ENCODE results near the gene CSF3. TPM values are rescaled to one million over a fixed set of nuclear protein-coding genes. Genes with fewer than 3 reads are reported as not detected.
A peak's percentile ranks its signal among the peaks of the same experiment; 100 is the strongest.
"Not testable (repeated sequence)": the region's sequence is repeated elsewhere in the genome, so short reads cannot be mapped to it uniquely, and the experiment has no call there.

The CSF3 gene
- total RNA-seq, 1 experiment from 2014 or later, result 0.55 TPM

DNA sequence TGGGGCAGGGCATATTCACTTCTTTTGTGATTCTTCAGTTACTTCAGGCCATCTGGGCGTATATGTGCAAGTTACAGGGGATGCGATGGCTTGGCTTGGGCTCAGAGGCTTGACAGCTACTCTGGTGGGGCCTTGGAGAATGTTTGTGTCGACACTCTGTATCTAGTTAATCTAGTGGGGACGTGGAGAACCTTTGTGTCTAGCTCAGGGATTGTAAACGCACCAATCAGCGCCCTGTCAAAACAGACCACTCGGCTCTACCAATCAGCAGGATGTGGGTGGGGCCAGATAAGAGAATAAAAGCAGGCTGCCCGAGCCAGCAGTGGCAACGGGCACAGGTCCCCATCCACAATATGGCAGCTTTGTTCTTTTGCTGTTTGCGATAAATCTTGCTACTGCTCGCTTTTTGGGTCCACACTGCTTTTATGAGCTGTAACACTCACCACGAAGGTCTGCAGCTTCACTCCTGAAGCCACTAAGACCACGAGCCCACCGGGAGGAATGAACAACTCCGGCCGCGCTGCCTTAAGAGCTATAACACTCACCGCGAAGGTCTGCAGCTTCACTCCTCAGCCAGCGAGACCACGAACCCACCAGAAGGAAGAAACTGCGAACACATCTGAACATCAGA is 3.1 kb upstream of the CSF3 start:
- not testable (repeated sequence) for H3K4me3 ChIP-seq; H3K27me3 ChIP-seq; H3K36me3 ChIP-seq; DNase-seq; H3K9me3 ChIP-seq (replicated peaks); H3K27ac ChIP-seq
- H3K4me1 ChIP-seq, result peaks cover 11% of the 10 kb centered on the region

DNA sequence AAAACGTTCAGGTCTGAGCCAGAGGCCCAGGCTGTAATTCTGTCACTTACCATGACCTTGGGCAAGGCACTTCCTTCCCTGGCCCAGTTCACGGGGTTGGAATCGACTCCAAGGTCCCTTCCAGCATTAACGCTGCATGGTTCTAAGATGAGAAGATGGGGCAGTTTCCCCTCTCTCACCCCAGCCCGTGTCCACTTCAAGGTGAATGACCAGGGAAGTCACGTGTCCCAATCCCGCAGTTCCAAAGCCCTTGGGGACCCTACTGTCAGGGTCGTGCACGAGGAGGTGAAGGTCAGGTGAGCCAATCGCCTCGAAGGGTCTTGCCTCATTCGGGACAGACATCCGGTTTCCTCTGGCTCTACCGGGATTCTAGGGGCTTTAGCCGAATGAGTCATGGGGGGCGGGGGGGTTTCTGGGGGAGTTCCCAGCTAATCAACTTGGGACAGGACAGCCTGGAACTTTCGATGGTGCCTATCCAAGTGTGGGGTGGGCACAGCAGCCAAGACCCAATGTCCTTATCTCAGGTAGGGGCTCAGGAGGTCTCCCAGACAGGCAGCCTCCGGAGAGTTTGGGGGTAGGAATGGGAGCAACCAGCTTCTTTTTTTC is 762 bp upstream of the CSF3 start:
- peaks cover 13% of the 10 kb centered on the region for H3K4me1 ChIP-seq
- no peaks in the 10 kb centered on the region for H3K9me3 ChIP-seq (replicated peaks)
- H3K27me3 ChIP-seq, result no peaks in the 10 kb centered on the region
- DNase-seq, result peak; percentile 48 to 62
- H3K36me3 ChIP-seq, result no peaks in the 10 kb centered on the region; the same call in 1 of the 2 replicates
- H3K27ac ChIP-seq, result peak overlapping the region; percentile 82
- peak overlapping the region; percentile 41 for H3K4me3 ChIP-seq

DNA sequence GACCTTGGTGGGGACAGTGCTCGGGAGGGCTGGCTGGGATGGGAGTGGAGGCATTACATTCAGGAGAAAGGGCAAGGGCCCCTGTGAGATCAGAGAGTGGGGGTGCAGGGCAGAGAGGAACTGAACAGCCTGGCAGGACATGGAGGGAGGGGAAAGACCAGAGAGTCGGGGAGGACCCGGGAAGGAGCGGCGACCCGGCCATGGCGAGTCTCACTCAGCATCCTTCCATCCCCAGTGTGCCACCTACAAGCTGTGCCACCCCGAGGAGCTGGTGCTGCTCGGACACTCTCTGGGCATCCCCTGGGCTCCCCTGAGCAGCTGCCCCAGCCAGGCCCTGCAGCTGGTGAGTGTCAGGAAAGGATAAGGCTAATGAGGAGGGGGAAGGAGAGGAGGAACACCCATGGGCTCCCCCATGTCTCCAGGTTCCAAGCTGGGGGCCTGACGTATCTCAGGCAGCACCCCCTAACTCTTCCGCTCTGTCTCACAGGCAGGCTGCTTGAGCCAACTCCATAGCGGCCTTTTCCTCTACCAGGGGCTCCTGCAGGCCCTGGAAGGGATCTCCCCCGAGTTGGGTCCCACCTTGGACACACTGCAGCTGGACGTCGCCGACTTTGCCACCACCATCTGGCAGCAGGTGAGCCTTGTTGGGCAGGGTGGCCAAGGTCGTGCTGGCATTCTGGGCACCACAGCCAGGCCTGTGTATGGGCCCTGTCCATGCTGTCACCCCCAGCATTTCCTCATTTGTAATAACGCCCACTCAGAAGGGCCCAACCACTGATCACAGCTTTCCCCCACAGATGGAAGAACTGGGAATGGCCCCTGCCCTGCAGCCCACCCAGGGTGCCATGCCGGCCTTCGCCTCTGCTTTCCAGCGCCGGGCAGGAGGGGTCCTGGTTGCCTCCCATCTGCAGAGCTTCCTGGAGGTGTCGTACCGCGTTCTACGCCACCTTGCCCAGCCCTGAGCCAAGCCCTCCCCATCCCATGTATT is 1.1 kb downstream of the CSF3 start:
- Histone ChIP-seq H3K4me3 (no peak overlapping the region), H3K4me1 (peaks cover 13% of the 10 kb centered on the region), H3K9me3 (replicated peaks) (no peaks in the 10 kb centered on the region), H3K27me3 (no peaks in the 10 kb centered on the region), H3K36me3 (no peaks in the 10 kb centered on the region; the same call in 1 of the 2 replicates), H3K27ac (no peak overlapping the region)
- no peak for DNase-seq

DNA sequence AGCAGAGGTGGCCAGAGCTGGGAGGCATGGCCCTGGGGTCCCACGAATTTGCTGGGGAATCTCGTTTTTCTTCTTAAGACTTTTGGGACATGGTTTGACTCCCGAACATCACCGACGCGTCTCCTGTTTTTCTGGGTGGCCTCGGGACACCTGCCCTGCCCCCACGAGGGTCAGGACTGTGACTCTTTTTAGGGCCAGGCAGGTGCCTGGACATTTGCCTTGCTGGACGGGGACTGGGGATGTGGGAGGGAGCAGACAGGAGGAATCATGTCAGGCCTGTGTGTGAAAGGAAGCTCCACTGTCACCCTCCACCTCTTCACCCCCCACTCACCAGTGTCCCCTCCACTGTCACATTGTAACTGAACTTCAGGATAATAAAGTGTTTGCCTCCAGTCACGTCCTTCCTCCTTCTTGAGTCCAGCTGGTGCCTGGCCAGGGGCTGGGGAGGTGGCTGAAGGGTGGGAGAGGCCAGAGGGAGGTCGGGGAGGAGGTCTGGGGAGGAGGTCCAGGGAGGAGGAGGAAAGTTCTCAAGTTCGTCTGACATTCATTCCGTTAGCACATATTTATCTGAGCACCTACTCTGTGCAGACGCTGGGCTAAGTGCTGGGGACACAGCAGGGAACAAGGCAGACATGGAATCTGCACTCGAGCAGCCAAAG is 2.3 kb downstream of the CSF3 start:
- DNase-seq, result no peak
- no peak overlapping the region for H3K27ac ChIP-seq
- no peaks in the 10 kb centered on the region for H3K9me3 ChIP-seq (replicated peaks)
- H3K36me3 ChIP-seq, result no peaks in the 10 kb centered on the region; the same call in 1 of the 2 replicates
- H3K4me3 ChIP-seq, result no peak overlapping the region
- H3K27me3 ChIP-seq, result no peaks in the 10 kb centered on the region
- peaks cover 19% of the 10 kb centered on the region for H3K4me1 ChIP-seq

DNA sequence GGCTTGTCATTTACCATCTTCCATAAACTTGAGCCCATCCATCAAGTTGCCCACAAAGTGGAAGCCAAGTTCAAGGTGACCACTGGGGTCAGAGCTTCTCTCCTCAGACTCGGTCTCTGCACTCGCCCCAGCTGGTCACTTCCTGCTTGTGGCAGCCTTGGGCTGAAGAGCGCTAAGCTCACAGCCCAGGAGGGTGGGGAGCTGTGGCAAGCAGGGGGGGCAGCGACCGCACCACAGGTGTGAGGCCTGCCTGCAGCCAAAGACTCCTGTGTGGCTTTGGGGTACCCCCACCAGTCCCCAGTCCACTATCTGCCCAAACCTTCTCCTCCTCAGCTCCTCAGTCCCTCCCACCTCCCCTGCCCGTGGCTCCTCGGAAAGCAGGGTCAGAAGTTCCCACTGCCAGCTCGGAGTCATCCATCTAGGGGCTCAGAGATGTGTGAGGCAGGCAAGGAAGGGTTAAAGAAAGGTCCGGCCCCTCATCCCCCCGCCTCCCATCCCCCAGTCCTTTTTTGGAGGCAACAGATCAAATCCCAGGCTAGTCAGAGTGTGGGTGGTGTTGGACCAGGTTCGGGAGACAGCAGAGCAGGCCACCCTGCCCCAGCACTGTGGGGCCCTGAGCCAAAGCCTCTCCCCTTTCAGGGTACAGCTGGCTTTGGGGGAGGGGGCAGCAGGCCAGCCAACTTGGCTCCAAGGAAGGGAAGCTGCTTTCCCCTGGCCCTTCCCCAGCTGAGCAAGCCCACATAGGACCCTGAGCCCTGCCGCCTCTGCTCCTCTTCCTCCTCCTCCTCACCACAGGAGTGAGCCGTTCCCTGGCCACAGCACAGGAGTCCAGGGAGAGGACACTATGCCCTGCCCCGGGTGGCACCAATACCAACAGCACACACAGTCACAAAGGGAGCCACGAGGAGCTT is 3.2 kb downstream of the CSF3 start:
- H3K4me1 ChIP-seq, result peaks cover 24% of the 10 kb centered on the region

DNA sequence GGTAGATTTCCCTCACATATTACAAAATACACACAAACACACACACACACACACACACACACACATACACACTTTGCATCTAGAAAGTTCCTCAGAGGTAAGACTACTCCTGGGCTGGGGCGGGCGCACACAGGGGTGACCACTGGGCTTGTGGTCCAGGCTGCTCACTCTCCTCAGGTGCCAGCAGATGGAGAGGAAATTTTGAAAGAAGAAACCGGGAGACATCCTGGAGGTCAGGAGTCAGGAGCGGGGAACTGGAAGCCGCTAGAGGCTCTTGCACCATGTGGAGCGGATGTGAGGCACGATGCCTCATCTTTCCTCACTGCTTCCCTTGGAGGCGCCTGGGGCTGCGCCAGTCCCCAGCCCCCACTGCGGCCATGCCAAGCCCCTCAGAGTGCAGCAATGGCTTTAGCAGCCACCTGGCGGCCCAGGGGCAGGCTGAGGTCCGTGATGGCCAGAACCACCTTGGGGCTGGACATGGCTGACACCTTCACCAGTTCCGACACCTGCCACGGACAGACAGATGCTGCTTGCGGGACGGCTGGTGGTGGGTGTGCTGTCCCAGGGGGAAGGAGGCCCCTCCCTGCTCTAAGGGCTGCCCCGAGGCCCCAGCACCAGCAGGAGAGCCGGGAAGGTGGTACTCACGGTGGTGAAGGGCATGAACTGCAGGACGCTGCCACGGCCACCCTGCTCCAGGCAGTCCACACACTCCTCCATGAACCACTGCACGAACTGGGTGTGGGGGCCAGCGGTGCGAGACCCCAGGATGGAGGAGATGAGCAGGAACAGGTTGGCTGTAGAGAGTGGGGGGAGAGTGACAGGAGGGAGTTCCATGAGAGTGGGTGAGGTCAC is 4.1 kb downstream of the CSF3 start:
- Histone ChIP-seq H3K27ac (no peak overlapping the region), H3K27me3 (no peaks in the 10 kb centered on the region), H3K4me1 (peaks cover 27% of the 10 kb centered on the region), H3K36me3 (no peaks in the 10 kb centered on the region; the same call in 1 of the 2 replicates), H3K9me3 (replicated peaks) (no peaks in the 10 kb centered on the region), H3K4me3 (no peak overlapping the region)
- no peak for DNase-seq

More for the DNA sequence above, 3.2 kb downstream of the CSF3 start:
- no peak overlapping the region for H3K4me3 ChIP-seq
- no peaks in the 10 kb centered on the region for H3K27me3 ChIP-seq
- no peaks in the 10 kb centered on the region; the same call in 1 of the 2 replicates for H3K36me3 ChIP-seq
- H3K27ac ChIP-seq, result no peak overlapping the region
- DNase-seq, result no peak
- H3K9me3 ChIP-seq (replicated peaks), result no peaks in the 10 kb centered on the region

DNA sequence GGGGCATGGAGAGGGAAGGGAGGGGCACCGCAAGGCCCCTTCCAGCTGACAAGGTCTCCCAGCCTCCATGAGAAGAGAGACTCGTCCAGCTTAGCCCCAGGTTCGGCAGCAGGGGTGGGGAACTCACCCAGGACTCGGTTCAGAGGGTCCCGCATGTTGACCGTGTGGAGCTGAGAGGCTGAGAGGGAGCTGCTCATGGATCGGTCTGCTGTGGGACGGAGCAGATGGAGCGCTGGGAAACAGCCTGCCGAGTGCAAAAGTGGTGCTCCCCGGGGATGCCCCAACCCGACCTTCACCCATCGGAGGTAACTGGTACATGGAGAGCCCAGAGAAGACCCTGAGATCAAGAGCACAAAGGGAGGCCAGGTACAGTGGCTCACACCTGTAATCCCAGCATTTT is 4.9 kb downstream of the CSF3 start:
- H3K27me3 ChIP-seq, result no peaks in the 10 kb centered on the region
- H3K36me3 ChIP-seq, result no peaks in the 10 kb centered on the region; the same call in 1 of the 2 replicates
- H3K9me3 ChIP-seq (replicated peaks), result no peaks in the 10 kb centered on the region
- peaks cover 22% of the 10 kb centered on the region for H3K4me1 ChIP-seq
- H3K27ac ChIP-seq, result no peak overlapping the region
- DNase-seq, result no peak
- H3K4me3 ChIP-seq, result no peak overlapping the region

DNA sequence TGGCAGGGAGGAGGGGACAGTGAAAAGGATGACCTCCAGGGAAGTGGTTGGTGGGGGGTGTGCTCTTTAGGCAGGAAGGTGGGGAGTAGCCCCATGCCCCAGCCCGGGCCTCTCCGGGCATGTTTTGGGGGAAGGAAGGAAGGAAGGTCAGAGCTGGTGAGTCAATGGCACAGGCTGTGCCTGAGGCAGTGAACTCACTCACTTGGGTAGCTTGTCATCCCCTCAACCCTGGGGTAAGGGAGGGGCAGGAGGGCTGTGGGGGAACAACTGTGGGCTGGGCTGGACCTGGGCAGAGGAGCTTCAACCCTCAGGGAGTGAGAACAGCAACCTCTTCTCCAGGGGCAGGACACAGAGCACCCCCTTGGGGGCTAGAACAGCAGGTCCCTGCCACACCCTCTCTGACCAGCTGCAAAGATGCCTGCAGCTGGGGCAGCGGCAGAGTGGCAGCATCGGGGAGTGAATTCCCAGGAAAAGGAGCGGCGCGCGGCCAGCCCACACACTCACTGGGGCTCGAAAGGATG is 6.3 kb downstream of the CSF3 start:
- H3K36me3 ChIP-seq, result peaks cover 12% of the 10 kb centered on the region
- peak; percentile 42 to 62 for DNase-seq
- no peak overlapping the region for H3K4me3 ChIP-seq
- H3K27me3 ChIP-seq, result no peaks in the 10 kb centered on the region
- H3K27ac ChIP-seq, result no peak overlapping the region
- peaks cover 16% of the 10 kb centered on the region; the same call in 1 of the 2 replicates for H3K4me1 ChIP-seq
- H3K9me3 ChIP-seq (replicated peaks), result no peaks in the 10 kb centered on the region

DNA sequence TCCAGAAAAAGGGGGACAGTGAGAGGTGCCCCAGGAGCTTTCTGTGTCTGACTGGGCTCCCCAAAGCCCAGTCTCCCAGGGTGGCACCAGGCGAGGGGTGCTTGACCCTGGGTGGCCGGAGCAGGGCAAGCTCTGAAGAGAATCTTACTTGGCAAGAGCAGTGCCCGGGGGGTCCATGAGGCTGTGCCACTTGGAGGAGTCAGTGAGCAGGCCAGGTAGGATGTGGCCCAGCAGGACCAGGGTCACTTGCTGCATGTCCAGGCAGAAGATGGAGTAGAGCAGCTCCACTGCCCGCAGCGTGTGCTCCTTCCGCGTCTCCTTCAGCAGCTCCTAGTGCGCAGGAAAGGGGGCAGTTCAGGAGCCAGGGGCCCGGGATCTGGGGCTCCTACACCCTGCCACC is 7.3 kb downstream of the CSF3 start:
- Histone ChIP-seq H3K36me3 (peaks cover 16% of the 10 kb centered on the region), H3K4me1 (peaks cover 16% of the 10 kb centered on the region; the same call in 1 of the 2 replicates), H3K27ac (no peak overlapping the region), H3K4me3 (no peak overlapping the region), H3K27me3 (no peaks in the 10 kb centered on the region), H3K9me3 (replicated peaks) (no peaks in the 10 kb centered on the region)
- DNase-seq, result no peak

DNA sequence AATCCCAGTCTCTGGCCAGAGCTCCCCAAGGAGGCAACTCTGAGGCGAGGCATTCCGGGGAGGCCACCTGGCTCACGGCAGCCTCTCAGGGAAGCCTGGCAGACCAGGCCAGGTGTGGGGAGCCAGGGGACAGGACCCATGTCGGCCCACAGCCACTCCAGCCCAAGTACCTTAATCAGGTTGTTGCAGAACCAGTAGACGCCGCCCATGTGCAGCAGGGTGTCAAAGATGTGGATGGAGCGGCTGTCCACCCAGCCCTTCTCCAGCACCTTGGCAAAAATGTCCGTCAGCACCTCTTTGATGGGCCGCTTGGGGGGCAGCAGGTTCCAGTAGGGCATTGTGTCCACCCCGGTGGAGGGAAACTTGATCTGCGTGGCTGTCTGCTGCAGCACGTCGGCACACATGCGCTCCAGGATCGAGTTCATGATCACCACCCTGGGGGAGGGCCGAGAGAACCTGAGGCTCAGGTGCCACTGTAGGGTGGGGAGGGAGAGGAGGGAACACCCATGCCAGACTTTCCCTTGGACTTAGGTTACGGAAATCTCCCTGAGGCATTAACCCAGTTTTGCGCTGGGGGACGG is 7.8 kb downstream of the CSF3 start:
- Histone ChIP-seq H3K4me1 (peaks cover 16% of the 10 kb centered on the region; the same call in 1 of the 2 replicates), H3K27ac (no peak overlapping the region), H3K27me3 (no peaks in the 10 kb centered on the region), H3K9me3 (replicated peaks) (no peaks in the 10 kb centered on the region), H3K36me3 (peaks cover 16% of the 10 kb centered on the region), H3K4me3 (no peak overlapping the region)
- DNase-seq, result no peak

DNA sequence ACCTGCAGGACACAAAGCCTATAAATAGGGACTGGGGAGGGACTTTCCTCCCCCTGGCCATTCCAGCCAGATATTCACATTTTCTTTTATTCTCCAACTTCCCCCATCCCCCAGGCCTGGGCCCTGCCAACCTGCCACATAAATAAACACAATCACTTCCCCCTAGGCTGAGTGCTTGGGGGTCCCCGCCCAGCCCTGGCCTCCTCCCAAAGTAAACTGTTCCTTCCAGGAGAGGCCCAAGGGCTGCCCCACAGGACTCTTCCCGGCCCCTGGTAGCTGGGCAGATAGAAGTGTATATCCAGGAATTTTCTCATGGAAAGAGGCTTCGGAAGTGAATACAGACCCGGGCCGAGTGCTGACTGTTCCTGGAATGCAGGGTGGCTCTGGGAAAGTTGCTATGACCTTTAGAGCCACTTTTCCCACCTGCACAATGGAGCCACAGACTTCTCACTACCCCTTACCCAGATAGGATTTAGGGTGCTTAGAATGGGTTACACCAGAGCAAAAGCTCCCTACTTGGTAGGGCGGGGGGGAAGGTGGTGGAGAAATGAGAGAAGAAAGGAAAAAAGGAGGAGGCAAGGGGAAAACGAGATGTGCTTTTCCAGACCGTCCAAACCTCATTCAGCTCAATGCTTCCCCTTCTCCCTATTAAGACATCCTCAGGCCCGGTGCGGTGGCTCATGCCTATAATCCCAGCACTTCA is 8.5 kb downstream of the CSF3 start:
- Histone ChIP-seq H3K4me1 (peaks cover 14% of the 10 kb centered on the region; the same call in 1 of the 2 replicates), H3K9me3 (replicated peaks) (no peaks in the 10 kb centered on the region), H3K27ac (no peak overlapping the region), H3K27me3 (no peaks in the 10 kb centered on the region), H3K36me3 (peaks cover 18% of the 10 kb centered on the region), H3K4me3 (no peak overlapping the region)
- peak; percentile 36 to 47 for DNase-seq

DNA sequence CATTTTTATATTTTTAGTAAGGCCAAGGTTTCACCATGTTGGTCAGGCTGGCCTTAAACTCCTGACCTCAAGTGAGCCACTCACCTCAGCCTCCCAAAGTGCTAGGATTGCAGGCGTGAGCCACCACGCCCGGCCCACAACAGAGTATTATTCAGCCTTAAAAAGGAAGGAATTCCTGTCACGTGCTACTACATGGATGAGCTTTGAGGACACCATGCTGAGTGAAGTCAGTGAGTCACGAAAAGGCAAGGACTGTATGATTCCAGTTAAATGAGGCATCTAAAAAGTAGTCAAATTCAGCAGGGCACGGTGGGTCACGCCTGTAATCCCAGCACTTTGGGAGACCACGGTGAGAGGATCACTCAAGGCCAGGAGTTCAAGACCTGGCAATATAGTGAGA is 9.7 kb downstream of the CSF3 start:
- DNase-seq, result no peak
- Histone ChIP-seq H3K36me3 (peaks cover 20% of the 10 kb centered on the region), H3K27ac (no peak overlapping the region), H3K27me3 (no peaks in the 10 kb centered on the region), H3K9me3 (replicated peaks) (no peaks in the 10 kb centered on the region), H3K4me3 (no peak overlapping the region), H3K4me1 (peaks cover 14% of the 10 kb centered on the region; the same call in 1 of the 2 replicates)
